GM12878 (cell line): ENCODE data around the gene SRM. TPM values are rescaled to one million over a fixed set of nuclear protein-coding genes. Genes with fewer than 3 reads are reported as not detected.

ENCODE experiments used
- ATAC-seq: fragments of 200-7000 bp; cut with Tn5 transposase; 3 replicates; pipeline ENCODE4 v1.9.1; 2020; ENCODE audit warnings: mild to moderate bottlenecking, moderate library complexity
- BruUV-seq: library from RNA; stranded (reverse); fragments of 400-500 nt; replicated peaks from 2 replicates; lab custom pipeline; 2021; lab: Mats Ljungman, UMichigan
- CTCF ChIA-PET: fragments of 300-600 bp; sonication (Branson Sonifier 250); formaldehyde crosslinking; extraction: SDS; loops from one replicate; lab custom pipeline; 2021; ENCODE audit warnings: inconsistent platforms; lab: Yijun Ruan, JAX
- POLR2A ChIA-PET: fragments of 350-600 bp; formaldehyde crosslinking; extraction: SDS; loops from one replicate; lab custom pipeline; 2021; ENCODE audit warnings: inconsistent platforms; lab: Charles Lee
- RAD21 ChIA-PET: fragments of 300-600 bp; sonication (Branson Sonifier 250); formaldehyde crosslinking; loops from one replicate; lab custom pipeline; 2023; ENCODE audit warnings: antibody characterized with exemption; ENCODE audit not compliant: unreplicated experiment; lab: Charles Lee
- SMC1A ChIA-PET: fragments of 300-600 bp; sonication (Branson Sonifier 250); formaldehyde crosslinking; loops from one replicate; lab custom pipeline; 2023; ENCODE audit not compliant: unreplicated experiment, uncharacterized antibody; lab: Charles Lee
- DNase-seq: peaks from one replicate; pipeline ENCODE4 v3.0.0-alpha.2; 2011; ENCODE audit warnings: low read depth, low spot score
- FAIRE-seq: peaks from 3 replicates; lab custom pipeline; 2011; peaks lifted over from hg19 to GRCh38; lab: Jason Lieb, UNC
- H2AFZ ChIP-seq: 2 replicates; pipeline ENCODE4 v1.6.0; 2011; ENCODE audit warnings: low read depth, low read length, control low read depth; ENCODE audit not compliant: control insufficient read depth
- H3K27ac ChIP-seq: 2 replicates; pipeline ENCODE4 v1.5.1; 2011; ENCODE audit warnings: control low read depth; ENCODE audit not compliant: control insufficient read depth, insufficient read depth
- H3K27me3 ChIP-seq, 2 experiments: replicated peaks in 1 of 2; 2 replicates each; pipeline versions ENCODE4 v1.6.0 to v1.6.1; 2011; ENCODE audit warnings: low read length in 1 of 2; ENCODE audit not compliant: control insufficient read depth in 2 of 2, insufficient read depth in 2 of 2
- H3K36me3 ChIP-seq, 2 experiments: 2 replicates each; pipeline ENCODE4 v1.5.1; 2011; ENCODE audit warnings: low read length in 1 of 2; ENCODE audit not compliant: control insufficient read depth in 2 of 2, insufficient read depth in 2 of 2
- H3K4me1 ChIP-seq: 2 replicates; pipeline ENCODE4 v1.6.1; 2011; ENCODE audit warnings: mild to moderate bottlenecking, low read length, moderate library complexity, mixed read lengths; ENCODE audit not compliant: control insufficient read depth, insufficient read depth
- H3K4me2 ChIP-seq: 2 replicates; pipeline ENCODE4 v1.6.0; 2011; ENCODE audit warnings: control low read depth; ENCODE audit not compliant: control insufficient read depth, insufficient read depth
- H3K4me3 ChIP-seq: fragments of 200-600 bp; sonication (generic); 2 replicates; pipeline ENCODE4 v1.5.1; 2016
- H3K79me2 ChIP-seq: 2 replicates; pipeline ENCODE4 v1.6.0; 2011; ENCODE audit warnings: low read length; ENCODE audit not compliant: control insufficient read depth, insufficient read depth
- H3K9ac ChIP-seq: 2 replicates; pipeline ENCODE4 v1.8.0; 2011; ENCODE audit warnings: low read length, control low read depth, mixed read lengths; ENCODE audit not compliant: control insufficient read depth, insufficient read depth
- H3K9me3 ChIP-seq: replicated peaks from 3 replicates; pipeline ENCODE4 v1.5.1; 2011; ENCODE audit warnings: mild to moderate bottlenecking, low read length; ENCODE audit not compliant: control insufficient read depth, insufficient read depth
- H4K20me1 ChIP-seq: 2 replicates; pipeline ENCODE4 v1.6.0; 2011; ENCODE audit not compliant: control insufficient read depth, insufficient read depth
- CREM ChIP-seq: IDR thresholded peaks from 2 replicates; pipeline ENCODE4 v1.6.1; 2014; ENCODE audit warnings: antibody characterized with exemption, low read depth
- DPF2 ChIP-seq: fragments of 450-650 bp; IDR thresholded peaks from 2 replicates; pipeline ENCODE4 v1.6.1; 2017; ENCODE audit warnings: mild to moderate bottlenecking
- MTA3 ChIP-seq: IDR thresholded peaks from 2 replicates; pipeline ENCODE4 v1.6.1; 2012; ENCODE audit warnings: low read length, inconsistent platforms, borderline replicate concordance
- MYB ChIP-seq: fragments of 150-350 bp; IDR thresholded peaks from 2 replicates; pipeline ENCODE4 v1.6.1; 2014; ENCODE audit warnings: mild to moderate bottlenecking, low read depth, low read length, borderline replicate concordance
- PBX3 ChIP-seq: IDR thresholded peaks from 2 replicates; pipeline ENCODE4 v1.6.1; 2011; ENCODE audit warnings: mild to moderate bottlenecking, low read depth, low read length, moderate library complexity; ENCODE audit not compliant: insufficient replicate concordance
- RUNX3 ChIP-seq: IDR thresholded peaks from 2 replicates; pipeline ENCODE4 v1.6.1; 2012; ENCODE audit warnings: low read length, inconsistent platforms
- SREBF2 ChIP-seq: IDR thresholded peaks from 2 replicates; pipeline ENCODE4 v1.6.1; 2012; ENCODE audit warnings: mild to moderate bottlenecking, low read length
- STAT1 ChIP-seq: fragments of 450-650 bp; conservative IDR thresholded peaks from 2 replicates; pipeline ENCODE4 v1.6.1; 2014; ENCODE audit warnings: antibody characterized with exemption, mild to moderate bottlenecking
- USF2 ChIP-seq: IDR thresholded peaks from 2 replicates; pipeline ENCODE4 v1.6.1; 2011; ENCODE audit warnings: low read depth, low read length, improper control_type of control experiment, borderline replicate concordance
- WGBS: methylation state at CpG from one replicate; pipeline ENCODE4 v1.1.6; 2016; ENCODE audit warnings: low lambda C conversion rate; ENCODE audit not compliant: insufficient replicate concordance, insufficient coverage; ENCODE audit errors: missing lambda C conversion rate; 5-methylcytosine and 5-hydroxymethylcytosine counted together
- in situ Hi-C: fragments of 300-500 bp; cut with MboI; formaldehyde crosslinking; loops from 9 replicates; pipeline ENCODE4 v1.14.3; 2018; ENCODE audit warnings: mixed read lengths
- intact Hi-C: fragments of 100-400 bp; cut with micrococcal nuclease; formaldehyde crosslinking; loops from one replicate; pipeline ENCODE4 v1.14.2; 2022; ENCODE audit not compliant: unreplicated experiment
- polyA plus RNA-seq, 11 experiments: library from polyadenylated mRNA; depleted of rRNA in 4 of 11; unstranded in 6 of 11; stranded (reverse) in 5 of 11; fragments of >200 nt; fragmentation: Nextera tagmentation in 4 of 11; fragmentation: Illumina TruSeq in 1 of 11; extraction: Ambion mirVana in 4 of 11; extraction: Trizol in 1 of 11; gene quantifications; 1 replicate in 1 of 11; 2 replicates in 10 of 11; pipeline versions ENCODE4 v1.2.1 to v1.2.3, GENCODE V29; 2011 to 2016; ENCODE audit warnings: inconsistent platforms in 2 of 11, missing spikeins in 2 of 11, low read depth in 1 of 11
- total RNA-seq, 4 experiments: library from RNA; depleted of rRNA in 3 of 4; stranded (reverse); fragments of >200 nt in 3 of 4; fragmentation: Illumina TruSeq in 1 of 4; extraction: Trizol in 1 of 4; gene quantifications; 2 replicates each; pipeline versions ENCODE4 v1.2.1 to v1.2.3, GENCODE V29; 2013 to 2021

Gene SRM
- total and polyA plus RNA-seq, 10 of the 15 experiments (the other 5 are each of a cell fraction or from before 2014, with no cell fraction given) = 16.7 to 255 (median 81.2) TPM

GRCh38 chr1:11044849-11045427, 14.9 kb downstream of the SRM start:
- no peak for DNase-seq
- ChIA-PET SMC1A (interaction anchor here (1.0 kb wide), 1 partner anchor 81 kb away, joined by 3 read pairs; no protein-coding TSS in a partner anchor), RAD21 (interaction anchor here (0.5 kb wide), 1 partner anchor 604 kb away, joined by 3 read pairs; no protein-coding TSS in a partner anchor), CTCF (no interaction called here), POLR2A (no interaction called here)
- Histone ChIP-seq H4K20me1 (no peaks in the 10 kb centered on the region), H3K27me3 (no peaks in the 10 kb centered on the region), H3K4me2 (no peak overlapping the region), H3K36me3 (no peaks in the 10 kb centered on the region), H3K79me2 (no peaks in the 10 kb centered on the region), H3K9ac (no peak overlapping the region), H3K9me3 (no peaks in the 10 kb centered on the region), H2AFZ (no peak overlapping the region), H3K4me1 (no peaks in the 10 kb centered on the region), H3K27ac (no peak overlapping the region), H3K4me3 (no peak overlapping the region)
- no peak for FAIRE-seq
- BruUV-seq = no TSS peak
- TF ChIP-seq RUNX3 = no peak
- TF ChIP-seq MYB = no peak
- TF ChIP-seq MTA3 = no peak
- no peak for TF ChIP-seq DPF2
- WGBS = 52% methylated on average over 16 of the region's 16 CpGs
- ATAC-seq = no peak; the same call in 2 of the 3 replicates
- intact Hi-C loops (no loop called here), in situ Hi-C loops (no loop called here)

GRCh38 chr1:11044086-11044848, 15.6 kb downstream of the SRM start:
- 35% methylated on average over 14 of the region's 16 CpGs for WGBS
- Histone ChIP-seq H3K4me1 (no peaks in the 10 kb centered on the region), H3K4me3 (no peak overlapping the region), H3K27ac (no peak overlapping the region), H2AFZ (no peak overlapping the region), H3K9ac (no peak overlapping the region), H3K79me2 (no peaks in the 10 kb centered on the region), H3K27me3 (no peaks in the 10 kb centered on the region), H3K4me2 (no peak overlapping the region), H3K9me3 (no peaks in the 10 kb centered on the region), H3K36me3 (no peaks in the 10 kb centered on the region), H4K20me1 (no peaks in the 10 kb centered on the region)
- SMC1A ChIA-PET = no interaction called here
- no TSS peak for BruUV-seq
- ATAC-seq (no peak), FAIRE-seq (no peak), DNase-seq (no peak)
- in situ Hi-C loops (no loop called here), intact Hi-C loops (no loop called here)
- CTCF ChIA-PET = no interaction called here
- POLR2A ChIA-PET = no interaction called here
- RAD21 ChIA-PET = interaction anchor here (0.5 kb wide), 1 partner anchor 605 kb away, joined by 3 read pairs; no protein-coding TSS in a partner anchor
- TF ChIP-seq SREBF2 (no peak), CREM (no peak), PBX3 (no peak), STAT1 (no peak), USF2 (no peak)
- TF ChIP-seq, all 136 proteins: peak for 0
